H1 (cell line): Measurements from ENCODE around the gene PDE8A. TPM values are rescaled to one million over a fixed set of nuclear protein-coding genes. Genes with fewer than 3 reads are reported as not detected.

ENCODE experiments used
- ATF3 ChIP-seq: IDR thresholded peaks from 2 replicates; pipeline ENCODE4 v1.6.1; 2011; ENCODE audit warnings: low read depth, mild to moderate bottlenecking, low read length; ENCODE audit not compliant: insufficient read depth
- EGR1 ChIP-seq: IDR thresholded peaks from 2 replicates; pipeline ENCODE4 v1.6.1; 2011; ENCODE audit warnings: low read depth, low read length, borderline replicate concordance
- GTF2F1 ChIP-seq: IDR thresholded peaks from 2 replicates; pipeline ENCODE4 v1.6.1; 2012; ENCODE audit warnings: low read depth, low read length, improper control_type of control experiment, borderline replicate concordance
- PHF8 ChIP-seq: fragments of 200-600 bp; sonication (generic); conservative IDR thresholded peaks from 2 replicates; pipeline ENCODE4 v1.7.1; 2012; ENCODE audit warnings: low read depth, mild to moderate bottlenecking, inconsistent platforms, low read length, moderate library complexity
- POLR2A ChIP-seq, 2 experiments: IDR thresholded peaks; 1 replicate in 1 of 2; 2 replicates in 1 of 2; pipeline ENCODE4 v1.6.1; 2011; ENCODE audit warnings: low read depth in 2 of 2, low read length in 2 of 2, mild to moderate bottlenecking in 2 of 2; ENCODE audit errors: control extremely low read depth in 1 of 2
- RXRA ChIP-seq: IDR thresholded peaks from 2 replicates; pipeline ENCODE4 v1.6.1; 2011; ENCODE audit warnings: low read depth, mild to moderate bottlenecking, low read length, moderate library complexity; ENCODE audit not compliant: insufficient read depth
- TAF7 ChIP-seq: optimal IDR thresholded peaks from 2 replicates; pipeline ENCODE3; 2011; ENCODE audit warnings: low read depth, mild to moderate bottlenecking, inconsistent platforms, low read length, moderate library complexity, borderline replicate concordance
- USF2 ChIP-seq: IDR thresholded peaks from 2 replicates; pipeline ENCODE4 v1.6.1; 2011; ENCODE audit warnings: low read length, improper control_type of control experiment
- polyA plus RNA-seq, 7 experiments: library from polyadenylated mRNA; depleted of rRNA in 3 of 7; stranded (reverse) in 5 of 7; unstranded in 2 of 7; fragments of >200 nt in 5 of 7; fragments of 200-250 nt in 2 of 7; gene quantifications; 1 replicate in 5 of 7; 2 replicates in 1 of 7; 4 replicates in 1 of 7; pipeline versions ENCODE4 v1.2.1 to v1.2.3, GENCODE V29; 2011 to 2013; ENCODE audit warnings: missing spikeins in 2 of 7, mixed read lengths in 2 of 7
- total RNA-seq: library from RNA; stranded (reverse); fragmentation: NEBNext Ultra II Directional; extraction: Animal tissue kit (Norgen Biotek cat#: 25700); gene quantifications from 2 replicates; pipeline ENCODE4 v1.2.1, GENCODE V29; 2021

The PDE8A gene
- total and polyA plus RNA-seq, 2 of the 8 experiments (the other 6 are each of a cell fraction or from before 2014, with no cell fraction given) = 6.9 to 7.8 TPM

GRCh38 chr15:84969257-84969656 is 12.4 kb upstream of the PDE8A start (continued):
- TF ChIP-seq USF2 (no peak), EGR1 (no peak), GTF2F1 (no peak), POLR2A (IDR thresholded peaks at IDR 0.05; ENCODE audit: control extremely low read depth in 1 of 2, low read depth in 2 of 2, low read length in 2 of 2) (no peak), RXRA (no peak), TAF7 (no peak), PHF8 (no peak), ATF3 (no peak)
